GM12878 (cell line): ENCODE data around the gene HEMK1. TPM values are rescaled to one million over a fixed set of nuclear protein-coding genes. Genes with fewer than 3 reads are reported as not detected.
A peak's percentile ranks its signal among the peaks of the same experiment; 100 is the strongest.

ENCODE experiments used
- ATAC-seq: fragments of 200-7000 bp; cut with Tn5 transposase; 3 replicates; pipeline ENCODE4 v1.9.1; 2020; ENCODE audit warnings: mild to moderate bottlenecking, moderate library complexity
- BruUV-seq: library from RNA; stranded (reverse); fragments of 400-500 nt; replicated peaks from 2 replicates; lab custom pipeline; 2021; lab: Mats Ljungman, UMichigan
- CTCF ChIA-PET: fragments of 300-600 bp; sonication (Branson Sonifier 250); formaldehyde crosslinking; extraction: SDS; loops from one replicate; lab custom pipeline; 2021; ENCODE audit warnings: inconsistent platforms; lab: Yijun Ruan, JAX
- POLR2A ChIA-PET: fragments of 350-600 bp; formaldehyde crosslinking; extraction: SDS; loops from one replicate; lab custom pipeline; 2021; ENCODE audit warnings: inconsistent platforms; lab: Charles Lee
- RAD21 ChIA-PET: fragments of 300-600 bp; sonication (Branson Sonifier 250); formaldehyde crosslinking; loops from one replicate; lab custom pipeline; 2023; ENCODE audit warnings: antibody characterized with exemption; ENCODE audit not compliant: unreplicated experiment; lab: Charles Lee
- SMC1A ChIA-PET: fragments of 300-600 bp; sonication (Branson Sonifier 250); formaldehyde crosslinking; loops from one replicate; lab custom pipeline; 2023; ENCODE audit not compliant: unreplicated experiment, uncharacterized antibody; lab: Charles Lee
- DNase-seq: peaks from one replicate; pipeline ENCODE4 v3.0.0-alpha.2; 2011; ENCODE audit warnings: low read depth, low spot score
- FAIRE-seq: peaks from 3 replicates; lab custom pipeline; 2011; peaks lifted over from hg19 to GRCh38; lab: Jason Lieb, UNC
- H2AFZ ChIP-seq: 2 replicates; pipeline ENCODE4 v1.6.0; 2011; ENCODE audit warnings: low read depth, low read length, control low read depth; ENCODE audit not compliant: control insufficient read depth
- H3K27ac ChIP-seq: 2 replicates; pipeline ENCODE4 v1.5.1; 2011; ENCODE audit warnings: control low read depth; ENCODE audit not compliant: control insufficient read depth, insufficient read depth
- H3K27me3 ChIP-seq, 2 experiments: replicated peaks in 1 of 2; 2 replicates each; pipeline versions ENCODE4 v1.6.0 to v1.6.1; 2011; ENCODE audit warnings: low read length in 1 of 2; ENCODE audit not compliant: control insufficient read depth in 2 of 2, insufficient read depth in 2 of 2
- H3K36me3 ChIP-seq, 2 experiments: 2 replicates each; pipeline ENCODE4 v1.5.1; 2011; ENCODE audit warnings: low read length in 1 of 2; ENCODE audit not compliant: control insufficient read depth in 2 of 2, insufficient read depth in 2 of 2
- H3K4me1 ChIP-seq: 2 replicates; pipeline ENCODE4 v1.6.1; 2011; ENCODE audit warnings: mild to moderate bottlenecking, low read length, moderate library complexity, mixed read lengths; ENCODE audit not compliant: control insufficient read depth, insufficient read depth
- H3K4me2 ChIP-seq: 2 replicates; pipeline ENCODE4 v1.6.0; 2011; ENCODE audit warnings: control low read depth; ENCODE audit not compliant: control insufficient read depth, insufficient read depth
- H3K4me3 ChIP-seq: fragments of 200-600 bp; sonication (generic); 2 replicates; pipeline ENCODE4 v1.5.1; 2016
- H3K79me2 ChIP-seq: 2 replicates; pipeline ENCODE4 v1.6.0; 2011; ENCODE audit warnings: low read length; ENCODE audit not compliant: control insufficient read depth, insufficient read depth
- H3K9ac ChIP-seq: 2 replicates; pipeline ENCODE4 v1.8.0; 2011; ENCODE audit warnings: low read length, control low read depth, mixed read lengths; ENCODE audit not compliant: control insufficient read depth, insufficient read depth
- H3K9me3 ChIP-seq: replicated peaks from 3 replicates; pipeline ENCODE4 v1.5.1; 2011; ENCODE audit warnings: mild to moderate bottlenecking, low read length; ENCODE audit not compliant: control insufficient read depth, insufficient read depth
- H4K20me1 ChIP-seq: 2 replicates; pipeline ENCODE4 v1.6.0; 2011; ENCODE audit not compliant: control insufficient read depth, insufficient read depth
- BHLHE40 ChIP-seq, 2 experiments: fragments of 450-650 bp in 1 of 2; IDR thresholded peaks; 2 replicates each; pipeline ENCODE4 v1.6.1; 2011 to 2017; ENCODE audit warnings: low read depth in 2 of 2, borderline replicate concordance in 1 of 2, improper control_type of control experiment in 1 of 2, low read length in 1 of 2, mild to moderate bottlenecking in 1 of 2
- BRCA1 ChIP-seq: IDR thresholded peaks from 2 replicates; pipeline ENCODE4 v1.6.1; 2011; ENCODE audit warnings: low read depth, low read length, improper control_type of control experiment
- CREM ChIP-seq: IDR thresholded peaks from 2 replicates; pipeline ENCODE4 v1.6.1; 2014; ENCODE audit warnings: antibody characterized with exemption, low read depth
- DPF2 ChIP-seq: fragments of 450-650 bp; IDR thresholded peaks from 2 replicates; pipeline ENCODE4 v1.6.1; 2017; ENCODE audit warnings: mild to moderate bottlenecking
- EGR1 ChIP-seq, 2 experiments: IDR thresholded peaks; 1 replicate in 1 of 2; 2 replicates in 1 of 2; pipeline ENCODE4 v1.6.1; 2011 to 2012; ENCODE audit warnings: low read depth in 2 of 2, low read length in 2 of 2, borderline replicate concordance in 1 of 2, mild to moderate bottlenecking in 1 of 2, moderate library complexity in 1 of 2
- GATAD2B ChIP-seq: fragments of 450-650 bp; conservative IDR thresholded peaks from 2 replicates; pipeline ENCODE4 v1.6.1; 2017; ENCODE audit warnings: low read depth, mild to moderate bottlenecking, moderate library complexity
- HCFC1 ChIP-seq: fragments of 150-350 bp; IDR thresholded peaks from 2 replicates; pipeline ENCODE4 v1.6.1; 2014; ENCODE audit warnings: low read length
- HDAC6 ChIP-seq: fragments of 200-600 bp; sonication (generic); IDR thresholded peaks from one replicate; pipeline ENCODE4 v1.8.0; 2017; ENCODE audit warnings: antibody characterized with exemption; ENCODE audit not compliant: unreplicated experiment
- MAX ChIP-seq: IDR thresholded peaks from 2 replicates; pipeline ENCODE4 v1.6.1; 2012; ENCODE audit warnings: low read depth, low read length, improper control_type of control experiment
- NBN ChIP-seq: fragments of 450-650 bp; IDR thresholded peaks from 2 replicates; pipeline ENCODE4 v1.6.1; 2016
- NFXL1 ChIP-seq: fragments of 450-650 bp; IDR thresholded peaks from 2 replicates; pipeline ENCODE4 v1.6.1; 2017; ENCODE audit warnings: antibody characterized with exemption, mild to moderate bottlenecking, borderline replicate concordance
- NFYA ChIP-seq: IDR thresholded peaks from 2 replicates; pipeline ENCODE4 v1.6.1; 2011; ENCODE audit warnings: low read depth, mild to moderate bottlenecking, low read length, improper control_type of control experiment, borderline replicate concordance
- NR2C2 ChIP-seq: IDR thresholded peaks from 2 replicates; pipeline ENCODE4 v1.6.1; 2011; ENCODE audit warnings: borderline replicate concordance, low read depth; ENCODE audit not compliant: control insufficient read depth, insufficient read length
- POLR2A ChIP-seq: IDR thresholded peaks from 2 replicates; pipeline ENCODE4 v1.6.1; 2011; ENCODE audit warnings: low read depth, mild to moderate bottlenecking, low read length
- POU2F2 ChIP-seq: IDR thresholded peaks from 3 replicates; pipeline ENCODE4 v1.6.1; 2011; ENCODE audit warnings: low read depth, mild to moderate bottlenecking, low read length, borderline replicate concordance
- SPI1 ChIP-seq: IDR thresholded peaks from 2 replicates; pipeline ENCODE4 v1.6.1; 2011; ENCODE audit warnings: low read depth, mild to moderate bottlenecking, low read length, moderate library complexity, borderline replicate concordance; ENCODE audit not compliant: insufficient read depth
- TAF1 ChIP-seq: IDR thresholded peaks from 2 replicates; pipeline ENCODE4 v1.6.1; 2011; ENCODE audit warnings: mild to moderate bottlenecking, low read depth, low read length, borderline replicate concordance
- TARDBP ChIP-seq: IDR thresholded peaks from 2 replicates; pipeline ENCODE4 v1.6.1; 2016; ENCODE audit warnings: borderline replicate concordance
- ZNF592 ChIP-seq: fragments of 450-650 bp; IDR thresholded peaks from 2 replicates; pipeline ENCODE4 v1.6.1; 2017; ENCODE audit warnings: mild to moderate bottlenecking, moderate library complexity
- WGBS: methylation state at CpG from one replicate; pipeline ENCODE4 v1.1.6; 2016; ENCODE audit warnings: low lambda C conversion rate; ENCODE audit not compliant: insufficient replicate concordance, insufficient coverage; ENCODE audit errors: missing lambda C conversion rate; 5-methylcytosine and 5-hydroxymethylcytosine counted together
- in situ Hi-C: fragments of 300-500 bp; cut with MboI; formaldehyde crosslinking; loops from 9 replicates; pipeline ENCODE4 v1.14.3; 2018; ENCODE audit warnings: mixed read lengths
- intact Hi-C: fragments of 100-400 bp; cut with micrococcal nuclease; formaldehyde crosslinking; loops from one replicate; pipeline ENCODE4 v1.14.2; 2022; ENCODE audit not compliant: unreplicated experiment
- polyA plus RNA-seq, 11 experiments: library from polyadenylated mRNA; depleted of rRNA in 4 of 11; unstranded in 6 of 11; stranded (reverse) in 5 of 11; fragments of >200 nt; fragmentation: Nextera tagmentation in 4 of 11; fragmentation: Illumina TruSeq in 1 of 11; extraction: Ambion mirVana in 4 of 11; extraction: Trizol in 1 of 11; gene quantifications; 1 replicate in 1 of 11; 2 replicates in 10 of 11; pipeline versions ENCODE4 v1.2.1 to v1.2.3, GENCODE V29; 2011 to 2016; ENCODE audit warnings: inconsistent platforms in 2 of 11, missing spikeins in 2 of 11, low read depth in 1 of 11
- total RNA-seq, 4 experiments: library from RNA; depleted of rRNA in 3 of 4; stranded (reverse); fragments of >200 nt in 3 of 4; fragmentation: Illumina TruSeq in 1 of 4; extraction: Trizol in 1 of 4; gene quantifications; 2 replicates each; pipeline versions ENCODE4 v1.2.1 to v1.2.3, GENCODE V29; 2013 to 2021

Gene HEMK1
- total and polyA plus RNA-seq, 10 of the 15 experiments (the other 5 are each of a cell fraction or from before 2014, with no cell fraction given): 2.8 to 19.0 (median 12.0) TPM

GRCh38 chr3:50587806-50588758 lies 18.8 kb downstream of the HEMK1 start:
- Histone ChIP-seq H3K79me2 (no peaks in the 10 kb centered on the region), H2AFZ (peak overlapping the region; percentile 6; the same call in 1 of the 2 replicates), H3K4me3 (no peak overlapping the region), H3K36me3 (no peaks in the 10 kb centered on the region), H4K20me1 (no peaks in the 10 kb centered on the region), H3K9me3 (no peaks in the 10 kb centered on the region), H3K27ac (peak overlapping the region; percentile 51), H3K27me3 (no peaks in the 10 kb centered on the region), H3K4me1 (peaks cover 35% of the 10 kb centered on the region), H3K9ac (no peak overlapping the region; the same call in 1 of the 2 replicates), H3K4me2 (peak overlapping the region; percentile 65)
- no TSS peak for BruUV-seq
- POLR2A ChIA-PET: interaction anchor here (0.5 to 7.0 kb wide), 10 partner anchors 12 to 496 kb away, joined by 3 to 65 read pairs (median 6); partner anchors contain the start of genes C3orf18, CISH and HEMK1
- intact Hi-C loops (no loop called here), in situ Hi-C loops (no loop called here)
- ATAC-seq (peak; percentile 72), FAIRE-seq (peak; percentile 89), DNase-seq (peak; percentile 32)
- RAD21 ChIA-PET: interaction anchor here (1.0 to 8.2 kb wide), 6 partner anchors 14 to 34 kb away, joined by 3 to 135 read pairs (median 34); partner anchors contain the start of genes CISH, HEMK1 and MAPKAPK3
- SMC1A ChIA-PET: interaction anchor here (1.1 to 10.0 kb wide), 4 partner anchors 14 to 25 kb away, joined by 3 to 186 read pairs (median 57); partner anchors contain the start of genes C3orf18, CISH, HEMK1 and MAPKAPK3
- 17% methylated on average over 17 of the region's 17 CpGs for WGBS
- CTCF ChIA-PET: interaction anchor here (1.2 to 11.1 kb wide), 4 partner anchors 9 to 26 kb away, joined by 6 to 317 read pairs (median 103); partner anchors contain the start of genes C3orf18, CISH, HEMK1 and MAPKAPK3
- TF ChIP-seq MAX: no peak
- no peak for TF ChIP-seq BRCA1
- TF ChIP-seq NFXL1: no peak
- peak; percentile 60 for TF ChIP-seq CREM
- TF ChIP-seq HCFC1: no peak
- peak; percentile 71; the same call in 1 of the 2 replicates for TF ChIP-seq DPF2
- TF ChIP-seq TAF1: no peak
- 0 out of 3 replicates have a peak, but pooled peaks of 1 of the 2 experiments have one; percentile 28 for TF ChIP-seq EGR1 (IDR thresholded peaks at IDR 0.05; ENCODE audit: borderline replicate concordance in 1 of 2, low read depth in 2 of 2, low read length in 2 of 2)
- no peak for TF ChIP-seq TARDBP
- TF ChIP-seq NR2C2: no peak
- peak; percentile 83 for TF ChIP-seq GATAD2B
- peak; percentile 60; the same call in 1 of the 2 replicates for TF ChIP-seq NBN
- TF ChIP-seq POU2F2: no peak
- TF ChIP-seq HDAC6: no peak
- peak in 1 of 2 experiments; percentile 65; a peak in 1 of 4 replicates for TF ChIP-seq BHLHE40 (IDR thresholded peaks at IDR 0.05; ENCODE audit: borderline replicate concordance in 1 of 2, low read depth in 2 of 2, low read length in 1 of 2)
- TF ChIP-seq ZNF592: no peak
- peak; percentile 5 for TF ChIP-seq POLR2A
- no peak for TF ChIP-seq NFYA
- no peak for TF ChIP-seq SPI1
